ENCODE measurements around the gene CD244.

Gene CD244

DNA sequence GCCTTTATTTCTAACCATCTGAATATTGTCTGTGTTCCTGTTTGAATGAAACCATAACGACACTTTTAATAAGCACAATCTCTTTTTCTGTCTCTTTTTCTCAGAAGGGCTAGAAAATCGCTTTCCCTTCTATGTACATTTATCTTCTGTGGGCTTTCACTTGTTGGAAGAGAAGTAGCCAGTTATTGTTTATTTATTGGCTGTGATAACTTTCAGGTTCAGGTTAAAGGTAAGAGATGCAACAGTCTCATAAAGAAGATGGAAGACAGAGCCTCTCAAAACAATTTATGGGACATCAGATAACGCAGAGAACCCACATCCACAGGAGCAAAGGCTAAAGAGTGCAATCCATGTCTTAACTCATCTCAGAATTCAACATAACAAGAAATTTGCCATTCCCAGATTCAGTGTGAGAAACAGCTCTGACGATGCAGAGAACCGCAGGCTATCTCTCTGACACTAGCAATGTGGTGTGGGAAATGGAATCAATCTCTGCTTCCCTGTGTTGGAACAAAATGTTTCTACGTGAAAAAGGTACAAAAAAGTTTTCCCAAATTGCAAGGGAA, 4.1 kb upstream of the CD244 start:
- Histone ChIP-seq H3K36me3 (ENCODE audit: low read depth) (no peaks in the 10 kb centered on the region), H3K9me3 (ENCODE audit: severe bottlenecking) (no peaks in the 10 kb centered on the region), H3K4me1 (ENCODE audit: insufficient read depth, poor library complexity, severe bottlenecking) (no peaks in the 10 kb centered on the region), H3K4me3 (ENCODE audit: severe bottlenecking) (no peak overlapping the region), H3K27me3 (ENCODE audit: insufficient read depth, poor library complexity, severe bottlenecking) (no peaks in the 10 kb centered on the region), H3K27ac (ENCODE audit: poor library complexity, severe bottlenecking) (no peak overlapping the region)
- ATAC-seq (ENCODE audit: low read depth), result no peak
- TF ChIP-seq, protein P1, sequence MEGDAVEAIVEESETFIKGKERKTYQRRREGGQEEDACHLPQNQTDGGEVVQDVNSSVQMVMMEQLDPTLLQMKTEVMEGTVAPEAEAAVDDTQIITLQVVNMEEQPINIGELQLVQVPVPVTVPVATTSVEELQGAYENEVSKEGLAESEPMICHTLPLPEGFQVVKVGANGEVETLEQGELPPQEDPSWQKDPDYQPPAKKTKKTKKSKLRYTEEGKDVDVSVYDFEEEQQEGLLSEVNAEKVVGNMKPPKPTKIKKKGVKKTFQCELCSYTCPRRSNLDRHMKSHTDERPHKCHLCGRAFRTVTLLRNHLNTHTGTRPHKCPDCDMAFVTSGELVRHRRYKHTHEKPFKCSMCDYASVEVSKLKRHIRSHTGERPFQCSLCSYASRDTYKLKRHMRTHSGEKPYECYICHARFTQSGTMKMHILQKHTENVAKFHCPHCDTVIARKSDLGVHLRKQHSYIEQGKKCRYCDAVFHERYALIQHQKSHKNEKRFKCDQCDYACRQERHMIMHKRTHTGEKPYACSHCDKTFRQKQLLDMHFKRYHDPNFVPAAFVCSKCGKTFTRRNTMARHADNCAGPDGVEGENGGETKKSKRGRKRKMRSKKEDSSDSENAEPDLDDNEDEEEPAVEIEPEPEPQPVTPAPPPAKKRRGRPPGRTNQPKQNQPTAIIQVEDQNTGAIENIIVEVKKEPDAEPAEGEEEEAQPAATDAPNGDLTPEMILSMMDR (IDR thresholded peaks at IDR 0.05; ENCODE audit: poor library complexity, severe bottlenecking), result no peak
- DNase-seq (ENCODE audit: low spot score), result no peak

DNA sequence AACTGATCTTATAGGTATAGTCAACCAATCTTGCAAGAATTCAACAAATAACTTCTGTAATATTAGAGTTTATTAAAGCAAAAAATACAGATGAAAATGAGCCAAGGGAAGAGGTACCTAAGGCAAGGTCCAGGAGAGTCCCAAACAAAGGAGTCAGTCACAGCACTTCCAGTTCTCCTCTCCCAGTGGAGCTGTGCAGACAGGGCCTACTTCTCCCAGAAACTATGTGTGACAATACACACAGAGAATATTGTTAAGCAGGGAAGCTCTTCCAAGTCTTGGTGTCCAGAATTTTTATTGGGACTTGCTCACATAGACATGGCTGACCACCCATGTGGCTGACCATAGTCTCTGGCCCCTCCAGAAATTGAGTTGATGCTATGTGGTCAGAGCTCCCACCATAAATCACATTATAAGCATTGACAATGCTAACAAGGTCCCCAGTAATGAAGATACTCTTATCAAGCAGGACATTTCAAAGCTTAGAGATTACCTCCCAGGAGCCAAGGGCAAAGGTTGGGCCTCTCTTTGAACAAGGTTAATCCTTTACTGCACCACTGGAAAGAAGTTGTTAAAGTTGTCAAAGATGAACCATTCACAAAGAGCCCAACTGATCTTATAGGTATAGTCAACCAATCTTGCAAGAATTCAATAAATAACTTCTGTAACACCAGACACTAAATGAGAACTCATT, 3.5 kb upstream of the CD244 start:
- H3K4me1 ChIP-seq (ENCODE audit: insufficient read depth, poor library complexity, severe bottlenecking), result no peaks in the 10 kb centered on the region

DNA sequence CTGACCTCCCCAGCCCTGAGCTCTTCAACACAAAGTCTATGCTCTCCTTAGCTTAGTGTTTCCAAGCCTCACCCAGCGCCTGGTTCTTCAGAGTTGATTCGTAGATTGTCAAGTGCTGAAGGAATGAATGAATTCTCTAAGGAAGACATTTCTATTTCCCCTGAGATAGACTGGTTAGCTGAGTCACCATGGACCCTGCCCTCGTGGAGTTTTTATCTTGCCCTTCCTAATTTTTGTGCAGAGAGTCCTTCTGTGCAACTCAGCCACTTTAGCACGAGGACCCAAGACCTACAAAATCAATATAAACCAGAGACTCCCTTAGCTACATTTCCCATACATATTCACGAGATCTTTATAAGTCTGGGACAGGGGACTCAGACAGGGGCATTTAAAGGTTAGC, 2.6 kb upstream of the CD244 start:
- Histone ChIP-seq H3K4me1 (ENCODE audit: insufficient read depth, poor library complexity, severe bottlenecking) (no peaks in the 10 kb centered on the region), H3K9me3 (ENCODE audit: severe bottlenecking) (no peaks in the 10 kb centered on the region), H3K4me3 (ENCODE audit: severe bottlenecking) (no peak overlapping the region), H3K36me3 (ENCODE audit: low read depth) (no peaks in the 10 kb centered on the region), H3K27ac (ENCODE audit: poor library complexity, severe bottlenecking) (no peak overlapping the region), H3K27me3 (ENCODE audit: insufficient read depth, poor library complexity, severe bottlenecking) (no peaks in the 10 kb centered on the region)
- TF ChIP-seq, protein P1 (IDR thresholded peaks at IDR 0.05; ENCODE audit: poor library complexity, severe bottlenecking), result no peak
- DNase-seq (ENCODE audit: low spot score) (no peak), ATAC-seq (ENCODE audit: low read depth) (no peak)

More for the DNA sequence above, 3.5 kb upstream of the CD244 start:
- TF ChIP-seq, protein P1 (IDR thresholded peaks at IDR 0.05; ENCODE audit: poor library complexity, severe bottlenecking), result no peak
- Histone ChIP-seq H3K4me3 (ENCODE audit: severe bottlenecking) (no peak overlapping the region), H3K36me3 (ENCODE audit: low read depth) (no peaks in the 10 kb centered on the region), H3K27ac (ENCODE audit: poor library complexity, severe bottlenecking) (no peak overlapping the region), H3K9me3 (ENCODE audit: severe bottlenecking) (no peaks in the 10 kb centered on the region), H3K27me3 (ENCODE audit: insufficient read depth, poor library complexity, severe bottlenecking) (no peaks in the 10 kb centered on the region)
- DNase-seq (ENCODE audit: low spot score) (no peak), ATAC-seq (ENCODE audit: low read depth) (no peak)

DNA sequence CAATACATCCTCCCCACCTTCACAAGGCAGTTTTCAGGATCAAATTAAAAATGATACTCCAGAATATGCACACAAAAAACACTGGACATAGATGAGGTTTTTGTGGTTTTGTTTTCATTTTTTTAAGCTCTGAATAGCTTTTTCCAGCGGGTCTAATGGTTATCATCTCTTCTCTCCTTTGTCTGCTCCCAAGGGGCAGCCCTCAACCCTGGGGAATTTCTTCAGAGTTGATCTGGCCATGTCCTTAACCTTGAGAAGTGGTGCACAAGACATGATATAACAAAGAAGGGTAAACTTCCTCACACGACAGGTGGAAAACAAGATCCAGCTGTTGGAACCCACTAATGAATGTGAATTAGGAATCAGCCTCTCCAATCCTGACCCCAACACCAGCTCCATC, 1.5 kb upstream of the CD244 start:
- H3K27me3 ChIP-seq (ENCODE audit: insufficient read depth, poor library complexity, severe bottlenecking), result no peaks in the 10 kb centered on the region
- H3K9me3 ChIP-seq (ENCODE audit: severe bottlenecking), result no peaks in the 10 kb centered on the region
- H3K4me1 ChIP-seq (ENCODE audit: insufficient read depth, poor library complexity, severe bottlenecking), result no peaks in the 10 kb centered on the region
- no peaks in the 10 kb centered on the region for H3K36me3 ChIP-seq (ENCODE audit: low read depth)
- no peak overlapping the region for H3K27ac ChIP-seq (ENCODE audit: poor library complexity, severe bottlenecking)
- DNase-seq (ENCODE audit: low spot score) (no peak), ATAC-seq (ENCODE audit: low read depth) (no peak)
- TF ChIP-seq, protein P1 (IDR thresholded peaks at IDR 0.05; ENCODE audit: poor library complexity, severe bottlenecking), result no peak
- no peak overlapping the region for H3K4me3 ChIP-seq (ENCODE audit: severe bottlenecking)

DNA sequence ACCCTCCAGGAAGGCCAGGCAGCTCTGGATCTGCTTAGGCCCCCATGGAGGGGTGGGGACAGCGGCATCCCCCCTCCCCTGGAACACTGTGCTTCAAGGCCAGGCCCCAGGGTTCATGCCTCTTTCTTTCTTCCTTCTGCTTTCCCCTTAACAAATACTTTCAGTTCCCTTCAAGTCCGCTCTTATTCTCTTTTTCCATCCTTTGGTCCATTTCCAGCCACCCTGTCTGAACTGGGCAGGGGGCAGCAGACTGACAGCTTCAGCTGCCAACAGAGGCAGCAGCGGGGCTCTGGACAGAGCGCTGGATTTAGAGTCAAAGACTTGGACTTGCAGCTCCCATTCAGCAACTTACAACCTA, 1.1 kb upstream of the CD244 start:
- DNase-seq (ENCODE audit: low spot score) (no peak), ATAC-seq (ENCODE audit: low read depth) (no peak)

More for the DNA sequence above, 1.1 kb upstream of the CD244 start:
- no peak overlapping the region for H3K27ac ChIP-seq (ENCODE audit: poor library complexity, severe bottlenecking)
- no peaks in the 10 kb centered on the region for H3K4me1 ChIP-seq (ENCODE audit: insufficient read depth, poor library complexity, severe bottlenecking)
- no peak overlapping the region for H3K4me3 ChIP-seq (ENCODE audit: severe bottlenecking)
- no peaks in the 10 kb centered on the region for H3K9me3 ChIP-seq (ENCODE audit: severe bottlenecking)
- TF ChIP-seq, protein P1 (IDR thresholded peaks at IDR 0.05; ENCODE audit: poor library complexity, severe bottlenecking), result no peak
- no peaks in the 10 kb centered on the region for H3K36me3 ChIP-seq (ENCODE audit: low read depth)
- no peaks in the 10 kb centered on the region for H3K27me3 ChIP-seq (ENCODE audit: insufficient read depth, poor library complexity, severe bottlenecking)
